BLaER1 (cell line): ENCODE data around the gene PDE3A.

Experiments
- H3K27ac ChIP-seq: shearing (Covaris generic); formaldehyde crosslinking; 2 replicates; pipeline ENCODE4 v1.8.1; 2022
- H3K27me3 ChIP-seq: shearing (Covaris generic); formaldehyde crosslinking; 2 replicates; pipeline ENCODE4 v1.8.1; 2022
- H3K36me3 ChIP-seq: shearing (Covaris generic); formaldehyde crosslinking; 2 replicates; pipeline ENCODE4 v1.8.1; 2022
- H3K4me1 ChIP-seq: shearing (Covaris generic); formaldehyde crosslinking; 2 replicates; pipeline ENCODE4 v1.8.1; 2022
- H3K4me2 ChIP-seq: shearing (Covaris generic); formaldehyde crosslinking; 2 replicates; pipeline ENCODE4 v1.8.1; 2022
- H3K4me3 ChIP-seq: shearing (Covaris generic); formaldehyde crosslinking; 2 replicates; pipeline ENCODE4 v1.8.1; 2022
- H3K9ac ChIP-seq: shearing (Covaris generic); formaldehyde crosslinking; 2 replicates; pipeline ENCODE4 v1.8.1; 2022
- H3K9me3 ChIP-seq: shearing (Covaris generic); formaldehyde crosslinking; 2 replicates; pipeline ENCODE4 v1.8.1; 2022
- H4K20me1 ChIP-seq: shearing (Covaris generic); formaldehyde crosslinking; 2 replicates; pipeline ENCODE4 v1.8.1; 2022
- Cebpa-rat ChIP-seq: shearing (Covaris generic); IDR thresholded peaks from 2 replicates; pipeline ENCODE4 v1.8.1; 2022

The PDE3A gene

GRCh38 chr12:20494851-20495250, 126.5 kb downstream of the PDE3A start:
- no peak overlapping the region for H3K9ac ChIP-seq
- no peak overlapping the region for H3K4me2 ChIP-seq
- TF ChIP-seq Cebpa-rat, result no peak

DNA sequence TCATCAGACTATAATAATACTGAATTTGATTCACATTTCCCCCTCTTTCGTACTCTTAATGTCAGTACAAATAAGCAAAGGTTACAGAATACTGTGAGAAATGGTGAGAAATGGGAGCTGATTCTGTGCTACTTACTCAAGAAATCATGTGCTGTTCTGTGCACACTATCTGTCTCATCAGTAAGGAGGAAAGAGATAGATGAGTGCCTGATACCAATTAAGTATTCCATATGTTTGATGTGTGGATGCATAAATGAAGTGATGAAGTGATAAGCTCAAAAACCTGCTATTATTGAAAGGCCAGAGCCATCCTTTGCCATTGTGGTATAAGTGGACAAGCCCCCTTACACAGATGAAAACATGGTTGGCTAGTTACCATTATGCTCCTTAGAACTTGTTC, 127.7 kb downstream of the PDE3A start:
- Histone ChIP-seq H3K4me2 (no peak overlapping the region), H3K27ac (no peak overlapping the region), H3K9me3 (no peaks in the 10 kb centered on the region), H3K36me3 (no peaks in the 10 kb centered on the region), H3K4me1 (peaks cover 5% of the 10 kb centered on the region; the same call in 1 of the 2 replicates), H4K20me1 (no peaks in the 10 kb centered on the region), H3K9ac (no peak overlapping the region), H3K4me3 (no peak overlapping the region), H3K27me3 (no peaks in the 10 kb centered on the region)
- TF ChIP-seq Cebpa-rat, result no peak

More at GRCh38 chr12:20494851-20495250, 126.5 kb downstream of the PDE3A start:
- Histone ChIP-seq H3K4me3 (no peak overlapping the region), H3K27me3 (no peaks in the 10 kb centered on the region), H3K9me3 (no peaks in the 10 kb centered on the region), H4K20me1 (no peaks in the 10 kb centered on the region), H3K36me3 (no peaks in the 10 kb centered on the region), H3K4me1 (peaks cover 5% of the 10 kb centered on the region; the same call in 1 of the 2 replicates), H3K27ac (no peak overlapping the region)

DNA sequence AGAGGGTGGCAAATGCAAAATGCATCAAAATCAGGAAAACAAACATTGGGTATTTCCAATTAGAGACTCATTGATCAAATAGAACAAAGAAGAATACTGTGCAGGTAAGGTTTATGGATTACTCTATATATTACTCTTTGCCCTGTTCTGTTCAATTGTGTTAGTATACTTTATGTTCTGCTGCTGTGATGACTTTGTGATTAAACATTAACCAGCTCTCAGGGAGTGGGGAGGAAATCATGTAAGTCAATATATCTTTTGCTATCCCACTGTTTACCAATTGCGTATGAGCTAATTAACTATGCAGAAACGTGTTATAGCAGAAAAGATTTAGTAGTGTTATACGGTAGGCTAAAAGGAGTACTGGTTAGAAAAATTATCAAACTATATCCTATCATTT, 129.4 kb downstream of the PDE3A start:
- H3K9ac ChIP-seq, result no peak overlapping the region
- no peak overlapping the region for H3K27ac ChIP-seq
- no peaks in the 10 kb centered on the region for H3K9me3 ChIP-seq
- no peak overlapping the region for H3K4me3 ChIP-seq
- no peaks in the 10 kb centered on the region for H3K4me1 ChIP-seq
- no peaks in the 10 kb centered on the region for H3K27me3 ChIP-seq
- H3K36me3 ChIP-seq, result no peaks in the 10 kb centered on the region
- H4K20me1 ChIP-seq, result no peaks in the 10 kb centered on the region
- no peak for TF ChIP-seq Cebpa-rat
- H3K4me2 ChIP-seq, result no peak overlapping the region

GRCh38 chr12:20501958-20502357, 133.6 kb downstream of the PDE3A start:
- no peak for TF ChIP-seq Cebpa-rat
- Histone ChIP-seq H3K4me1 (no peaks in the 10 kb centered on the region), H3K27ac (no peak overlapping the region), H3K27me3 (no peaks in the 10 kb centered on the region), H3K9ac (no peak overlapping the region), H3K4me2 (no peak overlapping the region), H3K4me3 (no peak overlapping the region), H4K20me1 (no peaks in the 10 kb centered on the region), H3K9me3 (no peaks in the 10 kb centered on the region), H3K36me3 (no peaks in the 10 kb centered on the region)

DNA sequence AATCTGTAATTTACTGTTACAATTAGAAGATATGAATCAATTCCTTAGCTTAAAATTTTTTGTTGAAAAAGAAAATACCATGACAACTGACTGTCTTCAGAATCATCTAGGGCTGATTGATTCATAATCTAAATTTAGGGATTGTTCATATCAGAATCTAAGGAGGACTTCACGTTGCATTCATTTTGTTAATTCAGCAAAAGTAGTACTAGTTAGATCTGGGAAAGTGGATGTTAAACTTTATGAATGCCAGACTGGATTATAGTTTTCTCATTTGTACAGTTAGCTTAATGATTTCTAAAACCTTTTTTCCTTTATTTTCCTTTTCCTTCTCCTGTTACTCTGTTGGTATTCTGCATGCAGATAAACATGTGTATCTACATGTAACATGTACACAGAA, 135.5 kb downstream of the PDE3A start:
- Histone ChIP-seq H3K9me3 (no peaks in the 10 kb centered on the region), H3K27me3 (no peaks in the 10 kb centered on the region), H3K27ac (no peak overlapping the region), H4K20me1 (no peaks in the 10 kb centered on the region), H3K36me3 (no peaks in the 10 kb centered on the region), H3K9ac (no peak overlapping the region), H3K4me3 (no peak overlapping the region), H3K4me2 (no peak overlapping the region), H3K4me1 (no peaks in the 10 kb centered on the region)
- no peak for TF ChIP-seq Cebpa-rat

DNA sequence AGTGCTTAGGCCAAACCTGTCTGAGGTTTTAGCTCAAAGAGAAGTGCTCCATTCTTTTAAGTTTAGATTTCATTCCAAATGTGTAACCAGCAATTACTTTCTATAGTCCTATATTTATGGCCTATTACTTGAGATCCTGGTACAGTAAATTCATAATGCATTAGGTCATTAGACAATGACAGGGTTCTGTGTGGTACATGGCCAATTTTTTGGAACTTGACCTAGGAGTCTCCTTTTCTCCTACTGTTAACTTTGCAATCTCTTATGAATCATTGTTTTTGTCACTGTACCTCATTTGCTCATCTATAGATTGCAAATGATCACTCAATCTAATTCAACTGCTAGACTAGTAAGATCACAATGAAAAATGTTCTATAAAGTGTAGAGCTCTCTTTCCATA, 136.7 kb downstream of the PDE3A start:
- H3K4me1 ChIP-seq, result no peaks in the 10 kb centered on the region
- H3K36me3 ChIP-seq, result no peaks in the 10 kb centered on the region
- no peaks in the 10 kb centered on the region for H3K9me3 ChIP-seq
- H4K20me1 ChIP-seq, result no peaks in the 10 kb centered on the region
- H3K27ac ChIP-seq, result no peak overlapping the region
- H3K9ac ChIP-seq, result no peak overlapping the region
- TF ChIP-seq Cebpa-rat, result no peak
- H3K4me2 ChIP-seq, result no peak overlapping the region
- H3K27me3 ChIP-seq, result no peaks in the 10 kb centered on the region
- no peak overlapping the region for H3K4me3 ChIP-seq

GRCh38 chr12:20507056-20507455, 138.7 kb downstream of the PDE3A start:
- no peak overlapping the region for H3K4me2 ChIP-seq
- no peaks in the 10 kb centered on the region for H3K4me1 ChIP-seq
- H3K9ac ChIP-seq, result no peak overlapping the region
- no peaks in the 10 kb centered on the region for H3K9me3 ChIP-seq
- no peaks in the 10 kb centered on the region for H4K20me1 ChIP-seq
- H3K27ac ChIP-seq, result no peak overlapping the region
- no peak overlapping the region for H3K4me3 ChIP-seq
- no peak for TF ChIP-seq Cebpa-rat
- H3K36me3 ChIP-seq, result no peaks in the 10 kb centered on the region
- H3K27me3 ChIP-seq, result no peaks in the 10 kb centered on the region

DNA sequence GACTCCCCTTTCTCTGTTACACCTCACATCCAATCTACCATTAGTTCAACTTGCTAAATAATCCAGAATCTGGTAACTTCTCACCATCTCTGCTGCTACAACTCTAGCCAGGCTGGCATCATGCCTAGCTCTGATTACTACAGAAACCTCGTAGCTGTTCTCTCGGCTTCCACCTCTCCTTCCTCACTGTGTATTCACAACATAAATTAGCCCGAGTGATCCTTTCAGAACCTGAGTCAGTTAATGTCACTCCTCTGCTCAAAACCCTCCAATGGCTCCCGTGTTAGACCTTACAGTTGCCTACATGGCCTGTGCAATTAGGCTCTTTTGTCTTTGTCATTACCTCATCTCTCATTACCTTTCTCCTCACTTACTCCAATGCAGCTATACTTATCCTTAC, 139.4 kb downstream of the PDE3A start:
- Histone ChIP-seq H3K4me3 (no peak overlapping the region), H3K4me1 (no peaks in the 10 kb centered on the region), H3K27ac (no peak overlapping the region), H3K9me3 (no peaks in the 10 kb centered on the region), H4K20me1 (no peaks in the 10 kb centered on the region), H3K27me3 (no peaks in the 10 kb centered on the region), H3K9ac (no peak overlapping the region), H3K4me2 (no peak overlapping the region), H3K36me3 (no peaks in the 10 kb centered on the region)
- no peak for TF ChIP-seq Cebpa-rat

- H3K4me1 ChIP-seq, result no peaks in the 10 kb centered on the region
- no peaks in the 10 kb centered on the region for H3K36me3 ChIP-seq
- no peak overlapping the region for H3K9ac ChIP-seq
- no peaks in the 10 kb centered on the region for H3K27me3 ChIP-seq
- H3K4me2 ChIP-seq, result no peak overlapping the region
- TF ChIP-seq Cebpa-rat, result no peak
- no peaks in the 10 kb centered on the region for H3K9me3 ChIP-seq
- H3K27ac ChIP-seq, result no peak overlapping the region
- H3K4me3 ChIP-seq, result no peak overlapping the region
- no peaks in the 10 kb centered on the region for H4K20me1 ChIP-seq
Measured at GRCh38 chr12:20508359-20508758, 140.0 kb downstream of the PDE3A start.

DNA sequence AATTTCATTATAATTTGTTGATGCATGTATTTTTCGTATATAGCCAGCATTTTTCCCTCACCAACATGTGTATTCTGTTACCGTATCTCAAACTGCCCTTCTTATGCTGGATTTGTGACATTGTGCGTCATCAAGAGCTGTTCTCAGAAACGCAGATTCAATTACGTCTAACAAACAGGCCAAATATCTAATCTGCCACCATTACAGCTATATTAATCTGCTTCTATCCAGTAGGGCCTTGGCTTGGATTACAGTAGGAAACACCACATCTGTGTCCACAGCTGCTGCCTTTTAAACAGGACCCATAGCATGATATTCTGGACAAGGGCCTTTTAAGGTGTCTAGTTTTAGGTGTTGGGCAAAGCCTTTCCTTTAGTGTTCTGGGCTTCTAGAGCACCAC, 140.6 kb downstream of the PDE3A start:
- H3K9ac ChIP-seq, result no peak overlapping the region
- H4K20me1 ChIP-seq, result no peaks in the 10 kb centered on the region
- no peak overlapping the region for H3K4me3 ChIP-seq
- H3K27ac ChIP-seq, result no peak overlapping the region
- H3K27me3 ChIP-seq, result no peaks in the 10 kb centered on the region
- no peak for TF ChIP-seq Cebpa-rat
- H3K4me2 ChIP-seq, result no peak overlapping the region
- H3K9me3 ChIP-seq, result no peaks in the 10 kb centered on the region
- no peaks in the 10 kb centered on the region for H3K4me1 ChIP-seq
- H3K36me3 ChIP-seq, result no peaks in the 10 kb centered on the region

DNA sequence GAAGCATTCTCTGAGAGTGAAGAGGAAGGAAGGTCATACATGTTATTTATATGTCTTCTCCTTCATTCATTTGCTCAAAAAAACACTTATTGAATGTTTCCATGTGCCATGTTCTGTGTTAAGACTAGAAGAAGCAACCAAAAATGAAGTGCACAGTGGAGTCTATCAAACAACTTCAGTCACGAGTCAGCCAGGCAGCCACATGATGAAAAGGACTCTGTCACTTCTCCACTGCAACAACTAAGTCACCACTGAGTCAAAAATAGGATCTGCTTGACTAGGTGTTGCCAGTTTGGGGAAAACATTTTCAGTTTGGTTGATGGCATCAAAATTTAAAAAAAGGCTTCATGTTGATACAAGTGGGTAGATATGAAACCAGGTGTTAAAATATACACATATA, 142.5 kb downstream of the PDE3A start:
- no peaks in the 10 kb centered on the region for H3K9me3 ChIP-seq
- no peaks in the 10 kb centered on the region for H3K27me3 ChIP-seq
- H3K36me3 ChIP-seq, result no peaks in the 10 kb centered on the region
- H4K20me1 ChIP-seq, result no peaks in the 10 kb centered on the region
- no peak overlapping the region for H3K4me3 ChIP-seq
- no peaks in the 10 kb centered on the region for H3K4me1 ChIP-seq
- H3K27ac ChIP-seq, result no peak overlapping the region
- H3K4me2 ChIP-seq, result no peak overlapping the region
- no peak overlapping the region for H3K9ac ChIP-seq
- no peak for TF ChIP-seq Cebpa-rat
